GM23248 (cell line): ENCODE results near the gene AGAP1. TPM values are rescaled to one million over a fixed set of nuclear protein-coding genes. Genes with fewer than 3 reads are reported as not detected.
A peak's percentile ranks its signal among the peaks of the same experiment; 100 is the strongest.

Source experiments
- DNase-seq: peaks from one replicate; pipeline ENCODE4 v3.0.0-alpha.2; 2015
- H2AFZ ChIP-seq: fragments of 200-600 bp; sonication (generic); 2 replicates; pipeline ENCODE4 v1.6.1; 2016; ENCODE audit warnings: antibody characterized with exemption
- H3F3A ChIP-seq: fragments of 200-600 bp; sonication (generic); 2 replicates; pipeline ENCODE4 v1.6.1; 2016; ENCODE audit warnings: mild to moderate bottlenecking, antibody characterized with exemption, mixed run types; ENCODE audit not compliant: insufficient read depth
- H3K27ac ChIP-seq: fragments of 200-600 bp; sonication (generic); 2 replicates; pipeline ENCODE4 v1.5.1; 2016; ENCODE audit warnings: mild to moderate bottlenecking
- H3K27me3 ChIP-seq: fragments of 200-600 bp; sonication (generic); replicated peaks from 2 replicates; pipeline ENCODE4 v1.6.1; 2016; ENCODE audit warnings: mild to moderate bottlenecking; ENCODE audit not compliant: insufficient read depth
- H3K36me3 ChIP-seq: fragments of 200-600 bp; sonication (generic); 2 replicates; pipeline ENCODE4 v1.6.1; 2016; ENCODE audit warnings: low read depth, mild to moderate bottlenecking
- H3K4me1 ChIP-seq: fragments of 200-600 bp; sonication (generic); 2 replicates; pipeline ENCODE4 v1.6.1; 2016; ENCODE audit warnings: mild to moderate bottlenecking; ENCODE audit not compliant: insufficient read depth
- H3K4me2 ChIP-seq: fragments of 200-600 bp; sonication (generic); one replicate; pipeline ENCODE4 v1.6.1; 2016; ENCODE audit warnings: mild to moderate bottlenecking; ENCODE audit not compliant: unreplicated experiment
- H3K4me3 ChIP-seq: fragments of 200-600 bp; sonication (generic); 2 replicates; pipeline ENCODE4 v1.5.1; 2016; ENCODE audit warnings: mild to moderate bottlenecking
- H3K79me2 ChIP-seq: fragments of 200-600 bp; sonication (generic); 2 replicates; pipeline ENCODE4 v1.6.1; 2016; ENCODE audit warnings: mild to moderate bottlenecking; ENCODE audit not compliant: insufficient read depth
- H3K9ac ChIP-seq: fragments of 200-600 bp; sonication (generic); 2 replicates; pipeline ENCODE4 v1.6.1; 2016; ENCODE audit warnings: mild to moderate bottlenecking
- H3K9me2 ChIP-seq: fragments of 200-600 bp; sonication (generic); 2 replicates; pipeline ENCODE4 v1.6.1; 2016; ENCODE audit warnings: mixed run types, mild to moderate bottlenecking, moderate library complexity; ENCODE audit not compliant: insufficient read depth
- H3K9me3 ChIP-seq: fragments of 200-600 bp; sonication (generic); one replicate; pipeline ENCODE4 v1.6.1; 2017; ENCODE audit warnings: low read depth
- H4K20me1 ChIP-seq: fragments of 200-600 bp; sonication (generic); 2 replicates; pipeline ENCODE4 v1.6.0; 2016; ENCODE audit not compliant: insufficient read depth
- EZH2 ChIP-seq: fragments of 200-600 bp; sonication (generic); IDR thresholded peaks from 2 replicates; pipeline ENCODE4 v1.6.1; 2018; ENCODE audit warnings: antibody characterized with exemption, mild to moderate bottlenecking; ENCODE audit not compliant: insufficient read depth, poor library complexity, severe bottlenecking
- EZH2phosphoT487 ChIP-seq: fragments of 200-600 bp; sonication (generic); IDR thresholded peaks from 2 replicates; pipeline ENCODE4 v1.6.1; 2018; ENCODE audit warnings: antibody characterized with exemption, moderate library complexity, mild to moderate bottlenecking, low read depth; ENCODE audit not compliant: insufficient read depth
- WGBS, 2 experiments: methylation state at CpG; one replicate each; pipeline ENCODE4 v1.1.6; 2015 to 2017; ENCODE audit warnings: low lambda C conversion rate in 2 of 2, low coverage in 1 of 2; ENCODE audit errors: missing lambda C conversion rate in 2 of 2; 5-methylcytosine and 5-hydroxymethylcytosine counted together
- in situ Hi-C: fragments of 300-500 bp; cut with MboI; formaldehyde crosslinking; loops from 2 replicates; pipeline ENCODE4 v1.15.0; 2020
- polyA plus RNA-seq: library from polyadenylated mRNA; unstranded; fragments of >200 nt; fragmentation: Nextera tagmentation; extraction: Ambion mirVana; gene quantifications from 2 replicates; pipeline ENCODE4 v1.2.1, GENCODE V29; 2016
- total RNA-seq: library from RNA; depleted of rRNA; stranded (reverse); fragments of >200 nt; shearing (Covaris generic); gene quantifications from 2 replicates; pipeline ENCODE4 v1.2.3, GENCODE V29; 2014

The AGAP1 gene
- total and polyA plus RNA-seq, 2 experiments from 2014 or later = 2.2 to 9.9 TPM

- TF ChIP-seq EZH2 (no peak), EZH2phosphoT487 (no peak)
- no peak overlapping the region for H3K4me2 ChIP-seq
- no peak overlapping the region for H3K4me3 ChIP-seq
- in situ Hi-C loops = loop anchor here (5.0 to 10.0 kb wide), 2 partner anchors 142 to 609 kb away; no protein-coding TSS in a partner anchor
- DNase-seq = no peak
- peaks cover 12% of the 10 kb centered on the region; the same call in 1 of the 2 replicates for H3K4me1 ChIP-seq
- no peak overlapping the region for H2AFZ ChIP-seq
- H3K27me3 ChIP-seq = no peaks in the 10 kb centered on the region
- WGBS, 2 experiments = 82 to 88% methylated on average over 12 of the region's 12 CpGs
- H3F3A ChIP-seq = no peaks in the 10 kb centered on the region
- H4K20me1 ChIP-seq = no peaks in the 10 kb centered on the region
- no peaks in the 10 kb centered on the region; the same call in 1 of the 2 replicates for H3K36me3 ChIP-seq
- no peak overlapping the region for H3K9ac ChIP-seq
- no peaks in the 10 kb centered on the region for H3K79me2 ChIP-seq
- H3K27ac ChIP-seq = no peak overlapping the region
- no peaks in the 10 kb centered on the region for H3K9me2 ChIP-seq
- H3K9me3 ChIP-seq = no peaks in the 10 kb centered on the region
These were observed 250.3 kb downstream of the AGAP1 start for GRCh38 chr2:235744161-235744560.

DNA sequence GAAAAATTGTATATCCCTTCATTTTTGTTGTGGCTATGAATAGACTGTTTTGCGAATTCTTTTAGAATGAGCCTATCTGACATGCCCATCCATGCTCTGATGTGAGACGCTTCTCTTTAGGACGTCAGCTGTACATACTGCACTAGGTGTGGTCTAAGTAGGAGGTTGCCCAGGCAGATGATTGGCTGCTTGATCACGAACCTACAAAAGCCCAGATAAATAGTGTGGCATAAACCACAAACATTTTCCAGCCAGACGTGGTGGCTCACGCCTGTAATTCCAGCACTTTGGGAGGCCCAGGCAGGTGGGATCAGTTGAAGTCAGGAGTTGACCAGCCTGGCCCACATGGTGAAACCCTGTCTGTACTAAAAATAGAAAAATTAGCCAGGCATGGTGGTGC is 251.8 kb downstream of the AGAP1 start:
- H3K9me3 ChIP-seq = no peaks in the 10 kb centered on the region
- no peaks in the 10 kb centered on the region for H3F3A ChIP-seq
- in situ Hi-C loops = loop anchor here (10.0 kb wide), 1 partner anchor 611 kb away; no protein-coding TSS in a partner anchor
- H3K4me2 ChIP-seq = no peak overlapping the region
- 87 to 88% methylated on average over 6 of the region's 6 CpGs for WGBS, 2 experiments
- no peak overlapping the region for H3K9ac ChIP-seq
- H3K9me2 ChIP-seq = no peaks in the 10 kb centered on the region
- no peaks in the 10 kb centered on the region; the same call in 1 of the 2 replicates for H3K36me3 ChIP-seq
- TF ChIP-seq EZH2 (no peak), EZH2phosphoT487 (no peak)
- no peak for DNase-seq
- H3K79me2 ChIP-seq = no peaks in the 10 kb centered on the region
- no peaks in the 10 kb centered on the region for H4K20me1 ChIP-seq
- no peak overlapping the region for H3K4me3 ChIP-seq
- H3K27ac ChIP-seq = no peak overlapping the region
- peaks cover 17% of the 10 kb centered on the region for H3K4me1 ChIP-seq
- no peaks in the 10 kb centered on the region for H3K27me3 ChIP-seq
- H2AFZ ChIP-seq = no peak overlapping the region

DNA sequence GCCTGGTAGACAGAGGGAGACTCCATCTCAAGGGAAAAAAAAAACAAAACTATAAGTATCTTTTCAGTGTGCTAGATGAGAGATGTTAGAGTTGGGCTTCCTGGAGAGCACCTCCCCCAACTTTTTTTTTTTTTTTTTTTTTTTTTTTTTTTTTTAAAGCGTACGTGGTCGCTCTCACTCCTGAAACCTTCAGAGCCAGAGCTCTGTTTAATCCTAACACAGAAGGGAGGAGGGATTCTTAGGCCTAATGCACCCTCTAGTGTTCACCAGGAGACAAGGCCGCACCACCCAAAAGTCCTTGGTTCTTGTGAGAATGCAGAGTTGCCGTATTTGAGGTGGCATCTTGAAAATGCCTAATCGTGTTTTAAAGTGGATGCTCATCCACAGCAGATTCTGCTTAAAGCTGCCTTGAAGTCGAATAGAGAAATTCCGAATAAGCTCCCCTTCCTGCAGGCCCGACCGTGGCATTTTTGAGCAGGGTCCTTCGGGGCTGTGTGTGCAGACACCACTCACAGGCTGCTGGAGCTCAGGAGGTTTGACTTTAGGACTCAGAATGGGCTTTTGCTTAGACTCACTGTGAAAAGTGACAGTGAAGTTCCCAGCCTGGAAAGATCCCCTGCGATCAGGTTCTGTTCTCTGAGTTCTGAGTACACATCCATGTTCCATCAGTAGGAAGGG is 252.6 kb downstream of the AGAP1 start:
- TF ChIP-seq EZH2 (no peak), EZH2phosphoT487 (no peak)
- H3K36me3 ChIP-seq = no peaks in the 10 kb centered on the region; the same call in 1 of the 2 replicates

DNA sequence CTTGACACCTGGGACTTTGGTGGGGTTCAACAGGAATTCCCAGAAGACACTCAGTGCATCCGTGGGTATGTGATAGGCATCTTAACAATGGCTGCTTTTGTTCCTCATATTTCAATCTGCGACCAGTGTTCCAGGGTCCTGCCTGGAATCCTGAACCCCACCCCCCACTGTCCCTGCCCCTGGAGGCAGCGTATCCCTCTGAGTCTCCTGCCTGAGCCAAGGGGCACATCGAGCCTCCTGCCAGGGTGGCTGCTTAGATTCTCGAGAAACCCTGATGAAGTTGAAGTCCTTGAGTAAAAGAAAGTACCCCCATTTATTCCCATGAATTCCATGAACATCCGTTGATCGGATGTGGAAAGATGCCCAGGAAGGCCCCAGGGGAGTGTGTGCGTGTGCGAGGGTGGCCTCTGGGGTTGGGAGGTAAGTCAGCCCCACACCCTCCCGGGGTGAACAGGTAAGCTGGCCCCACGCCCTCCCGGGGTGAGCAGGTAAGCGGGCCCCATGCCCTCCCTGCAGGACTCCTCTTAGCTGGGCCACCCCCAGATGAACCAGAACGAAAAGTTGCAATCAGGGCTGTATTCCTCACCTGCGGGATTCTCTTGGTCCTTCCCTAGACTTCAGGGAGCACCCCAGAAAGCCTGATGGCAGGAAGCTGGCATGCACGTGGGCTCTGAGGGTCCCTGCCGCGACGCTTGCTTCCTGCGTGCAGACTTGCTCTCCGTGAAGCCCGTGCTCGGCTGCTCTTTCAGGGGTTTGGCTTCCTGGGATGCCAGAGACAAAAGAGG is 253.3 kb downstream of the AGAP1 start:
- H3K9me3 ChIP-seq = no peaks in the 10 kb centered on the region
- in situ Hi-C loops = loop anchor here (10.0 kb wide), 1 partner anchor 612 kb away; no protein-coding TSS in a partner anchor
- peaks cover 17% of the 10 kb centered on the region for H3K4me1 ChIP-seq
- H3K79me2 ChIP-seq = no peaks in the 10 kb centered on the region
- WGBS, 2 experiments = 62 to 70% methylated on average over 23 of the region's 23 CpGs
- H3K9ac ChIP-seq = no peak overlapping the region
- no peaks in the 10 kb centered on the region for H3K9me2 ChIP-seq
- no peak overlapping the region for H3K4me3 ChIP-seq
- no peaks in the 10 kb centered on the region for H3F3A ChIP-seq
- H3K4me2 ChIP-seq = no peak overlapping the region
- no peak overlapping the region for H3K27ac ChIP-seq
- TF ChIP-seq EZH2 (no peak), EZH2phosphoT487 (no peak)
- H3K36me3 ChIP-seq = no peaks in the 10 kb centered on the region; the same call in 1 of the 2 replicates
- no peaks in the 10 kb centered on the region for H3K27me3 ChIP-seq
- DNase-seq = no peak
- H2AFZ ChIP-seq = no peak overlapping the region
- no peaks in the 10 kb centered on the region for H4K20me1 ChIP-seq

More for the DNA sequence above, 252.6 kb downstream of the AGAP1 start:
- H3K9me2 ChIP-seq = no peaks in the 10 kb centered on the region
- no peaks in the 10 kb centered on the region for H3F3A ChIP-seq
- DNase-seq = peak; percentile 93
- no peak overlapping the region for H3K27ac ChIP-seq
- no peak overlapping the region for H2AFZ ChIP-seq
- no peak overlapping the region for H3K9ac ChIP-seq
- WGBS, 2 experiments = 31 to 38% methylated on average over 11 to 12 of the region's 12 CpGs
- no peaks in the 10 kb centered on the region for H3K9me3 ChIP-seq
- H3K79me2 ChIP-seq = no peaks in the 10 kb centered on the region
- H3K4me3 ChIP-seq = no peak overlapping the region
- H3K4me2 ChIP-seq = no peak overlapping the region
- H4K20me1 ChIP-seq = no peaks in the 10 kb centered on the region
- peaks cover 17% of the 10 kb centered on the region for H3K4me1 ChIP-seq
- in situ Hi-C loops = loop anchor here (10.0 kb wide), 1 partner anchor 612 kb away; no protein-coding TSS in a partner anchor
- no peaks in the 10 kb centered on the region for H3K27me3 ChIP-seq
